OCI-LY1 (cell line): ENCODE measurements around the gene TUT1.

ENCODE experiments used
- H2AFZ ChIP-seq: fragments of 200-600 bp; sonication (generic), shearing (Covaris generic); 2 replicates; pipeline ENCODE4 v1.6.0; 2014; ENCODE audit warnings: antibody characterized with exemption, mild to moderate bottlenecking, low read length
- H3F3A ChIP-seq: fragments of 200-600 bp; sonication (generic), shearing (Covaris generic); 2 replicates; pipeline ENCODE4 v1.6.0; 2014; ENCODE audit warnings: mild to moderate bottlenecking, antibody characterized with exemption, low read length, moderate library complexity; ENCODE audit not compliant: insufficient read depth
- H3K27ac ChIP-seq: fragments of 200-600 bp; sonication (generic); 2 replicates; pipeline ENCODE4 v1.5.1; 2014; ENCODE audit warnings: low read length, mixed run types, mild to moderate bottlenecking, low read depth; ENCODE audit not compliant: poor library complexity, severe bottlenecking
- H3K27me3 ChIP-seq: fragments of 200-600 bp; sonication (generic); 2 replicates; pipeline ENCODE4 v1.6.0; 2014; ENCODE audit warnings: antibody characterized with exemption, mild to moderate bottlenecking, low read length, moderate library complexity; ENCODE audit not compliant: insufficient read depth
- H3K36me3 ChIP-seq: fragments of 200-600 bp; sonication (generic); 2 replicates; pipeline ENCODE4 v1.6.1; 2014; ENCODE audit warnings: mild to moderate bottlenecking, antibody characterized with exemption, low read length, moderate library complexity, mixed read lengths; ENCODE audit not compliant: insufficient read depth
- H3K4me1 ChIP-seq: fragments of 200-600 bp; sonication (generic); 2 replicates; pipeline ENCODE4 v1.5.1; 2014; ENCODE audit warnings: mild to moderate bottlenecking, low read length, moderate library complexity; ENCODE audit not compliant: insufficient read depth, severe bottlenecking
- H3K4me2 ChIP-seq: fragments of 200-600 bp; sonication (generic), shearing (Covaris generic); 2 replicates; pipeline ENCODE4 v1.6.1; 2014; ENCODE audit warnings: low read length
- H3K4me3 ChIP-seq: fragments of 200-600 bp; sonication (generic); 2 replicates; pipeline ENCODE4 v1.5.1; 2014; ENCODE audit warnings: low read length, low read depth, mild to moderate bottlenecking, mixed read lengths; ENCODE audit not compliant: poor library complexity, severe bottlenecking
- H3K79me2 ChIP-seq: fragments of 200-600 bp; shearing (Covaris generic); 2 replicates; pipeline ENCODE4 v1.6.1; 2016; ENCODE audit warnings: mixed run types, low read length, mixed read lengths; ENCODE audit not compliant: insufficient read depth
- H3K9ac ChIP-seq: fragments of 200-600 bp; sonication (generic), shearing (Covaris generic); 2 replicates; pipeline ENCODE4 v1.6.1; 2014; ENCODE audit warnings: mild to moderate bottlenecking, low read length, mixed read lengths
- H3K9me2 ChIP-seq: fragments of 200-600 bp; sonication (generic), shearing (Covaris generic); 2 replicates; pipeline ENCODE4 v1.6.1; 2014; ENCODE audit warnings: low read depth, mild to moderate bottlenecking, low read length, mixed read lengths
- H3K9me3 ChIP-seq: fragments of 200-600 bp; shearing (Covaris generic); 2 replicates; pipeline ENCODE4 v1.6.1; 2014; ENCODE audit warnings: low read length, mixed read lengths
- H4K20me1 ChIP-seq: fragments of 200-600 bp; sonication (generic), shearing (Covaris generic); 2 replicates; pipeline ENCODE4 v1.6.0; 2016; ENCODE audit warnings: mild to moderate bottlenecking, low read length; ENCODE audit not compliant: insufficient read depth
- EZH2 ChIP-seq: fragments of 200-600 bp; sonication (generic), shearing (Covaris generic); IDR thresholded peaks from 2 replicates; pipeline ENCODE4 v1.8.0; 2017; ENCODE audit warnings: borderline replicate concordance, mixed run types, mild to moderate bottlenecking, antibody characterized with exemption, low read length, moderate library complexity, mixed read lengths
- TF ChIP-seq, protein P1 (sequence below): fragments of 200-600 bp; sonication (generic), shearing (Covaris generic); IDR thresholded peaks from 2 replicates; pipeline ENCODE4 v1.5.1; 2017; ENCODE audit warnings: mild to moderate bottlenecking, antibody characterized with exemption, low read length, moderate library complexity, mixed read lengths

The TUT1 gene

DNA sequence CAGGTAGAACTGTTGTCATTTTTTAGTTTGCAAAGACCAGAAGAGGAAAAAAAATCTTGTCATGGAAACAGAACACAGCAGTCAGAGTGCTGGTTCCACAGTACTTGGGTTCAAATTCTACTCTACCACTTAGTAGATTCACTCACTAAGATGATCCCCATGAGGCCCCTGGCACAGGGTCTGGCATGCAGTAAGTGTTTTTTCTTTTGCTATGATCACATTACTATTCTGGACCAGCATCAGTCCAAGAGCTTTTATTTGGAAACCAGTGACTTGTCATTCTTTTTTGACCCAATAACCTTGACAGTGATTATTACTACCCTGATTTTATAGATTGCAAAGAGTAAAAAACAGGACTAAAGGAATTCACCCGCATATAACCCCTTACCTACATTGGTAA, 21.7 kb downstream of the TUT1 start:
- Histone ChIP-seq H3K36me3 (peaks cover 84% of the 10 kb centered on the region), H3K27ac (no peak overlapping the region), H3K4me2 (no peak overlapping the region), H3K9me3 (no peaks in the 10 kb centered on the region), H3K9ac (no peak overlapping the region), H3K27me3 (no peaks in the 10 kb centered on the region), H3K4me3 (no peak overlapping the region), H3K4me1 (peaks cover 26% of the 10 kb centered on the region), H3K79me2 (peaks cover 25% of the 10 kb centered on the region), H4K20me1 (no peaks in the 10 kb centered on the region), H3K9me2 (no peaks in the 10 kb centered on the region), H3F3A (no peaks in the 10 kb centered on the region), H2AFZ (no peak overlapping the region)
- no peak for TF ChIP-seq EZH2
- TF ChIP-seq, protein P1, sequence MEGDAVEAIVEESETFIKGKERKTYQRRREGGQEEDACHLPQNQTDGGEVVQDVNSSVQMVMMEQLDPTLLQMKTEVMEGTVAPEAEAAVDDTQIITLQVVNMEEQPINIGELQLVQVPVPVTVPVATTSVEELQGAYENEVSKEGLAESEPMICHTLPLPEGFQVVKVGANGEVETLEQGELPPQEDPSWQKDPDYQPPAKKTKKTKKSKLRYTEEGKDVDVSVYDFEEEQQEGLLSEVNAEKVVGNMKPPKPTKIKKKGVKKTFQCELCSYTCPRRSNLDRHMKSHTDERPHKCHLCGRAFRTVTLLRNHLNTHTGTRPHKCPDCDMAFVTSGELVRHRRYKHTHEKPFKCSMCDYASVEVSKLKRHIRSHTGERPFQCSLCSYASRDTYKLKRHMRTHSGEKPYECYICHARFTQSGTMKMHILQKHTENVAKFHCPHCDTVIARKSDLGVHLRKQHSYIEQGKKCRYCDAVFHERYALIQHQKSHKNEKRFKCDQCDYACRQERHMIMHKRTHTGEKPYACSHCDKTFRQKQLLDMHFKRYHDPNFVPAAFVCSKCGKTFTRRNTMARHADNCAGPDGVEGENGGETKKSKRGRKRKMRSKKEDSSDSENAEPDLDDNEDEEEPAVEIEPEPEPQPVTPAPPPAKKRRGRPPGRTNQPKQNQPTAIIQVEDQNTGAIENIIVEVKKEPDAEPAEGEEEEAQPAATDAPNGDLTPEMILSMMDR: no peak

DNA sequence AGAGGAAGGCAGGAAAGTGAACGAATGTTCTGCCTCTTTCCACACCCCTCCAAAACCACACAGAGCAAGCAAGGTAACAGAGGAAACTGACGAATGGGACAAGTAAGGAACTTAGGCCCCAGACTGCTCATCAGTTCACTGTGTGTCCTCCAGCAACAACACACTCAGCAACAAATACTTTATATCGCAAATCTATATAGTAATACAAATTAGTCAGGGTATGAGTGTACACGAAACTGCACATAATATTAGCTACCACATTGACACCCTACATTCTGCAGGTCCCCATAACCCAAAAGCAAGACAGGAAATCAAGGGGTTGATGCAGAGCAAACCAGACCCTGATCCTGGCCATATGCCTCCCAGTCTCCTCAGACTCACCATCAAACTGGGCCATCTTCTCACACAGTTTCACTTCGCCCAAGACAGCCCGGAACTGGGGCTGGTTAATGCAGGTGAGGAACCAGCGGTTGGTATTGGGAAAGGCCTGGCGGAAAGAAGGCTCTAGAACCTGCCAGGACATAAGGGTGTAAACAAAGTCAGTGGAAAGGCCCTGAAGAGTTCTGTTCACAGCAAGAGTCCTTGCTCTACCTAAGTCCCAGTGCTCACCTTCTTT, 24.2 kb downstream of the TUT1 start:
- Histone ChIP-seq H3K4me2 (no peak overlapping the region), H3F3A (no peaks in the 10 kb centered on the region), H3K4me1 (peaks cover 16% of the 10 kb centered on the region), H3K9me2 (no peaks in the 10 kb centered on the region), H3K79me2 (peaks cover 11% of the 10 kb centered on the region), H3K9ac (no peak overlapping the region), H3K27me3 (no peaks in the 10 kb centered on the region), H3K9me3 (no peaks in the 10 kb centered on the region), H3K4me3 (no peak overlapping the region), H4K20me1 (no peaks in the 10 kb centered on the region), H3K36me3 (peaks cover 96% of the 10 kb centered on the region), H3K27ac (peak overlapping the region; percentile 37), H2AFZ (no peak overlapping the region)
- TF ChIP-seq, protein P1: no peak
- no peak for TF ChIP-seq EZH2

DNA sequence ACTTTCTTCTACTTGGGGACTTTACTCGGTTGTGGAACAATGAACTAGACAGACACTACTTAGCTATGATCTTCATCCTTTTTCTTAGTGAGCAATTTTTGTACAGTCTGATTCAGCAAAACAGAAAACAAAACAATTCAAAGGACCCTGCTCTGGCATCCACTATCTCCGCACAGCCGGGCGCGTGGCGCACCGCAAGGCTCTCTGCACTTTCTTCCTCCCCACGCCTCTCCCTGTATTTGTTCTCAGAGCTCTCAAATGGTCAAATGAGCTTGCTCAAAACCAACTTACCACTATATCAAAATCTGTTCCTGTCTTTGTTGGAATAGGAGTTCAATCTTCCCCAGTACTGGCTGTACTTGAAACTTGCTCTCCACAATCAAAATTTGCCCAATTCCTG, 25.1 kb downstream of the TUT1 start:
- Histone ChIP-seq H4K20me1 (no peaks in the 10 kb centered on the region), H3K9ac (no peak overlapping the region), H3K9me2 (no peaks in the 10 kb centered on the region), H3K4me2 (no peak overlapping the region), H2AFZ (no peak overlapping the region), H3K4me3 (no peak overlapping the region), H3K4me1 (peaks cover 9% of the 10 kb centered on the region), H3K79me2 (0 out of 2 replicates have a peak, but pooled peaks cover 4% of the 10 kb centered on the region), H3K9me3 (no peaks in the 10 kb centered on the region), H3K36me3 (peaks cover 94% of the 10 kb centered on the region), H3F3A (no peaks in the 10 kb centered on the region), H3K27me3 (no peaks in the 10 kb centered on the region), H3K27ac (peak overlapping the region; percentile 37)
- no peak for TF ChIP-seq EZH2
- TF ChIP-seq, protein P1: no peak
